ENCODE data around the gene KNOP1. TPM values are rescaled to one million over a fixed set of nuclear protein-coding genes. Genes with fewer than 3 reads are reported as not detected.

The KNOP1 gene
- total and polyA plus RNA-seq, 11 donors: 6.3 to 12.1 (median 8.2) TPM

- intact Hi-C loops (cut with DNase I): loop anchor here in 8 of 10 donors (5.0 to 10.0 kb wide), 6 partner anchors 37 to 169 kb away; partner anchors contain the start of genes GPRC5B (in 5 of the 8) and VPS35L (in 1 of the 8)
- Histone ChIP-seq H3K4me1 (peaks cover 4 to 47% (median 39%) of the 10 kb centered on the region in 12 donors), H3K27me3 (no peaks in the 10 kb centered on the region), H3K27ac (no peak overlapping the region), H3K36me3 (peaks cover 0 to 43% (median 15%) of the 10 kb centered on the region in 9 donors), H3K9me3 (no peaks in the 10 kb centered on the region), H3K4me3 (no peak overlapping the region)
- no peak for DNase-seq
- WGBS, 4 donors: 94 to 96% (median 95%) methylated on average over 5 of the region's 5 CpGs
- no peak for TF ChIP-seq POLR2A (IDR thresholded peaks at IDR 0.05)
- no peak for ATAC-seq
Measured at GRCh38 chr16:19715566-19715965, 2.5 kb downstream of the KNOP1 start.

- no peak for ATAC-seq
Measured at GRCh38 chr16:19713697-19714096, 4.3 kb downstream of the KNOP1 start.

GRCh38 chr16:19712418-19713058 lies 5.5 kb downstream of the KNOP1 start:
- WGBS, 4 donors: 93 to 96% (median 95%) methylated on average over 11 of the region's 11 CpGs
- no peak overlapping the region for H3K27ac ChIP-seq
- TF ChIP-seq CTCF (IDR thresholded peaks at IDR 0.05): no peak
- no peak for TF ChIP-seq POLR2A (IDR thresholded peaks at IDR 0.05)
- DNase-seq: no peak
- H3K4me1 ChIP-seq: peaks cover 4 to 51% (median 35%) of the 10 kb centered on the region in 12 donors
- H3K36me3 ChIP-seq: peaks cover 0 to 63% (median 26%) of the 10 kb centered on the region in 9 donors
- H3K4me3 ChIP-seq: no peak overlapping the region
- no peaks in the 10 kb centered on the region for H3K9me3 ChIP-seq
- intact Hi-C loops (cut with DNase I): loop anchor here in 3 of 10 donors (10.0 kb wide), 3 partner anchors 92 to 172 kb away; partner anchors contain the start of genes GPRC5B (in 1 of the 3) and VPS35L (in 1 of the 3)
- no peaks in the 10 kb centered on the region for H3K27me3 ChIP-seq
- ATAC-seq: no peak

More at GRCh38 chr16:19713697-19714096, 4.3 kb downstream of the KNOP1 start:
- H3K4me1 ChIP-seq: peaks cover 4 to 46% (median 35%) of the 10 kb centered on the region in 12 donors
- peaks cover 0 to 59% (median 26%) of the 10 kb centered on the region in 9 donors for H3K36me3 ChIP-seq
- WGBS, 4 donors: 91 to 96% (median 94%) methylated on average over 6 of the region's 6 CpGs
- H3K27me3 ChIP-seq: no peaks in the 10 kb centered on the region
- no peak overlapping the region for H3K27ac ChIP-seq
- intact Hi-C loops (cut with DNase I): loop anchor here in 3 of 10 donors (10.0 kb wide), 3 partner anchors 91 to 171 kb away; partner anchors contain the start of genes GPRC5B (in 1 of the 3) and VPS35L (in 1 of the 3)
- H3K4me3 ChIP-seq: no peak overlapping the region
- TF ChIP-seq POLR2A (IDR thresholded peaks at IDR 0.05) (no peak), CTCF (IDR thresholded peaks at IDR 0.05) (no peak)
- H3K9me3 ChIP-seq: no peaks in the 10 kb centered on the region
- no peak for DNase-seq

GRCh38 chr16:19711643-19712042 lies 6.4 kb downstream of the KNOP1 start:
- no peak for ATAC-seq
- intact Hi-C loops (cut with DNase I): loop anchor here in 3 of 10 donors (10.0 kb wide), 3 partner anchors 93 to 173 kb away; partner anchors contain the start of genes GPRC5B (in 1 of the 3) and VPS35L (in 1 of the 3)
- Histone ChIP-seq H3K4me3 (no peak overlapping the region), H3K9me3 (no peaks in the 10 kb centered on the region), H3K4me1 (peaks cover 4 to 43% (median 27%) of the 10 kb centered on the region in 12 donors), H3K36me3 (peaks cover 0 to 68% (median 32%) of the 10 kb centered on the region in 9 donors), H3K27me3 (no peaks in the 10 kb centered on the region), H3K27ac (peak overlapping the region in 8 of 12 donors; percentile 55 to 80 (median 70))
- TF ChIP-seq POLR2A (IDR thresholded peaks at IDR 0.05) (no peak), CTCF (IDR thresholded peaks at IDR 0.05) (no peak)
- WGBS, 4 donors: 92 to 97% (median 93%) methylated on average over 11 to 12 of the region's 12 CpGs
- no peak for DNase-seq
